Measurements from ENCODE around the gene HDAC1. TPM values are rescaled to one million over a fixed set of nuclear protein-coding genes. Genes with fewer than 3 reads are reported as not detected.

HDAC1 gene
- total and polyA plus RNA-seq, 4 donors = 32.1 to 58.1 (median 45.2) TPM

DNA sequence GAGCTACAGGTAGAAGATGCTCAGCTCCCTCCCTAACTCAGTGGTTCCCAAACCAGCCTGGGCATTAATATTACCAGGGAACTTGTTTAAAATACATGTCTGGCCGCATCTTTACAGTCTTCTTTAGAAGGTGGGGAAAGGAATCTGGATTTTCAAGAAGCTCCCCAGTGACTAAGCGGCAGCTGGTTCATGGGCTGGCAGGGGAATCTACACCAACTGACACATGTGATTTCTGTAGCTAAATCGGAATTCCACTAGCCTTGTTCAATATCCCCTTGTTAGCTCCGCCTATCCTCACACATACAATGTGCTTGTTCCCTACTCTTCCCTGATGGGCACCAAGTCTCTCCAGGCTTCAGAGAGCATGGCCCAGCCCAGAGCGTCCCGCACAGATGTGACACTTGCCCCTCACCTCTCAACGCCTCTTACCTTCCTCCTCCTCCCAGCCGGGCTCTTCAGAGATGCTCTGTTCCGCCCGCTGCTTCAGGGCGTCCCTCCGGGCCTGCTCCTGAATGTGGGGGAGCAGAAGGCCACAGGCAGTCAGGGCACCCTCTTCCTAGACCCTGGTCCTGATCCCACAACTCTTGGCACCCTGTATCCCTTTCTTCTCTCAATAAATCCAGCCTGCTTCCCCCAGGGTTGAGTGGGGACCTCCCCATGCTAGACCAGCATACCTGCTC lies 85.8 kb downstream of the HDAC1 start:
- H3K36me3 ChIP-seq (ENCODE audit: control insufficient read depth in 4 of 4, insufficient read depth in 3 of 4, low read depth in 1 of 4, low read length in 3 of 4) = peaks cover 9 to 93% (median 77%) of the 10 kb centered on the region in 4 donors
- H3K27me3 ChIP-seq (ENCODE audit: control insufficient read depth in 4 of 4, insufficient read depth in 4 of 4, low read length in 3 of 4) = no peaks in the 10 kb centered on the region
- DNase-seq (ENCODE audit: low spot score) = no peak
- H3K9ac ChIP-seq (ENCODE audit: low read depth in 1 of 2, low read length in 2 of 2) = no peak overlapping the region
- no peak overlapping the region for H3K27ac ChIP-seq (ENCODE audit: low read depth in 1 of 2, low read length in 2 of 2)
- H3K4me1 ChIP-seq (ENCODE audit: control insufficient read depth in 4 of 4, insufficient read depth in 4 of 4, low read length in 3 of 4) = no peaks in the 10 kb centered on the region
- TF ChIP-seq GABPA (IDR thresholded peaks at IDR 0.05 in 1 of 2, conservative IDR thresholded peaks at IDR 0.05 in 1 of 2) (no peak), RAD21 (IDR thresholded peaks at IDR 0.05) (no peak), HNF4G (IDR thresholded peaks at IDR 0.05) (no peak), YY1 (IDR thresholded peaks at IDR 0.05) (no peak), FOXA1 (IDR thresholded peaks at IDR 0.05) (no peak), FOXA2 (IDR thresholded peaks at IDR 0.05) (no peak)
- TF ChIP-seq, protein P1, sequence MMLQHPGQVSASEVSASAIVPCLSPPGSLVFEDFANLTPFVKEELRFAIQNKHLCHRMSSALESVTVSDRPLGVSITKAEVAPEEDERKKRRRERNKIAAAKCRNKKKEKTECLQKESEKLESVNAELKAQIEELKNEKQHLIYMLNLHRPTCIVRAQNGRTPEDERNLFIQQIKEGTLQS (IDR thresholded peaks at IDR 0.05) = no peak
- TF ChIP-seq, protein P2, sequence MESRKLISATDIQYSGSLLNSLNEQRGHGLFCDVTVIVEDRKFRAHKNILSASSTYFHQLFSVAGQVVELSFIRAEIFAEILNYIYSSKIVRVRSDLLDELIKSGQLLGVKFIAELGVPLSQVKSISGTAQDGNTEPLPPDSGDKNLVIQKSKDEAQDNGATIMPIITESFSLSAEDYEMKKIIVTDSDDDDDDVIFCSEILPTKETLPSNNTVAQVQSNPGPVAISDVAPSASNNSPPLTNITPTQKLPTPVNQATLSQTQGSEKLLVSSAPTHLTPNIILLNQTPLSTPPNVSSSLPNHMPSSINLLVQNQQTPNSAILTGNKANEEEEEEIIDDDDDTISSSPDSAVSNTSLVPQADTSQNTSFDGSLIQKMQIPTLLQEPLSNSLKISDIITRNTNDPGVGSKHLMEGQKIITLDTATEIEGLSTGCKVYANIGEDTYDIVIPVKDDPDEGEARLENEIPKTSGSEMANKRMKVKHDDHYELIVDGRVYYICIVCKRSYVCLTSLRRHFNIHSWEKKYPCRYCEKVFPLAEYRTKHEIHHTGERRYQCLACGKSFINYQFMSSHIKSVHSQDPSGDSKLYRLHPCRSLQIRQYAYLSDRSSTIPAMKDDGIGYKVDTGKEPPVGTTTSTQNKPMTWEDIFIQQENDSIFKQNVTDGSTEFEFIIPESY (IDR thresholded peaks at IDR 0.05) = no peak
- TF ChIP-seq, protein P3, sequence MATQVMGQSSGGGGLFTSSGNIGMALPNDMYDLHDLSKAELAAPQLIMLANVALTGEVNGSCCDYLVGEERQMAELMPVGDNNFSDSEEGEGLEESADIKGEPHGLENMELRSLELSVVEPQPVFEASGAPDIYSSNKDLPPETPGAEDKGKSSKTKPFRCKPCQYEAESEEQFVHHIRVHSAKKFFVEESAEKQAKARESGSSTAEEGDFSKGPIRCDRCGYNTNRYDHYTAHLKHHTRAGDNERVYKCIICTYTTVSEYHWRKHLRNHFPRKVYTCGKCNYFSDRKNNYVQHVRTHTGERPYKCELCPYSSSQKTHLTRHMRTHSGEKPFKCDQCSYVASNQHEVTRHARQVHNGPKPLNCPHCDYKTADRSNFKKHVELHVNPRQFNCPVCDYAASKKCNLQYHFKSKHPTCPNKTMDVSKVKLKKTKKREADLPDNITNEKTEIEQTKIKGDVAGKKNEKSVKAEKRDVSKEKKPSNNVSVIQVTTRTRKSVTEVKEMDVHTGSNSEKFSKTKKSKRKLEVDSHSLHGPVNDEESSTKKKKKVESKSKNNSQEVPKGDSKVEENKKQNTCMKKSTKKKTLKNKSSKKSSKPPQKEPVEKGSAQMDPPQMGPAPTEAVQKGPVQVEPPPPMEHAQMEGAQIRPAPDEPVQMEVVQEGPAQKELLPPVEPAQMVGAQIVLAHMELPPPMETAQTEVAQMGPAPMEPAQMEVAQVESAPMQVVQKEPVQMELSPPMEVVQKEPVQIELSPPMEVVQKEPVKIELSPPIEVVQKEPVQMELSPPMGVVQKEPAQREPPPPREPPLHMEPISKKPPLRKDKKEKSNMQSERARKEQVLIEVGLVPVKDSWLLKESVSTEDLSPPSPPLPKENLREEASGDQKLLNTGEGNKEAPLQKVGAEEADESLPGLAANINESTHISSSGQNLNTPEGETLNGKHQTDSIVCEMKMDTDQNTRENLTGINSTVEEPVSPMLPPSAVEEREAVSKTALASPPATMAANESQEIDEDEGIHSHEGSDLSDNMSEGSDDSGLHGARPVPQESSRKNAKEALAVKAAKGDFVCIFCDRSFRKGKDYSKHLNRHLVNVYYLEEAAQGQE (IDR thresholded peaks at IDR 0.05) = no peak
- H3K4me3 ChIP-seq (ENCODE audit: low read depth in 1 of 3, low read length in 3 of 3) = no peak overlapping the region
- H3K9me3 ChIP-seq (ENCODE audit: control insufficient read depth in 4 of 4, low read length in 3 of 4) = no peaks in the 10 kb centered on the region
- 97% methylated on average over 12 of the region's 12 CpGs for WGBS

DNA sequence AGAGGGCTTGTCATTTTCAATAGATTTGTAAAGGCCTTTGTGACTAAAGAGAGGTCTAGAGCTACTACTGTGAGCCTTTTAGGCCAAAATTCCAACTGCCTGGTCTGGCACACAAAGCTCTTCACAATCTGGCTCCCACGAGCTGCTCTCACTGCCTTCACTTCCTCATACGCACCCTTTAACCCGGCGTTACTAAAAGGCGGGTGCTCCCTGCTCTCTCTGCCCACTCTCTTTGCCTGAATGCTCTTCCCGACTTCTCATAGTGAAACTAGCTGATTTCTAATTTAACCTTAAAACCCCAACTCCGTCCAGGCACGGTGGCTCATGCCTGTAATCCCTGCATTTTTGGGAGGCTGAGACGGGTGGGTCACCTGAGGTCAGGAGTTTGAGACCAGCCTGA lies 88.2 kb downstream of the HDAC1 start:
- no peaks in the 10 kb centered on the region for H3K27me3 ChIP-seq (ENCODE audit: control insufficient read depth in 4 of 4, insufficient read depth in 4 of 4, low read length in 3 of 4)
- no peak for DNase-seq (ENCODE audit: low spot score)
- no peak overlapping the region for H3K27ac ChIP-seq (ENCODE audit: low read depth in 1 of 2, low read length in 2 of 2)
- H3K9me3 ChIP-seq (ENCODE audit: control insufficient read depth in 4 of 4, low read length in 3 of 4) = no peaks in the 10 kb centered on the region
- 93% methylated on average over 9 of the region's 9 CpGs for WGBS
- H3K36me3 ChIP-seq (ENCODE audit: control insufficient read depth in 4 of 4, insufficient read depth in 3 of 4, low read depth in 1 of 4, low read length in 3 of 4) = peaks cover 6 to 95% (median 81%) of the 10 kb centered on the region in 4 donors
- no peaks in the 10 kb centered on the region for H3K4me1 ChIP-seq (ENCODE audit: control insufficient read depth in 4 of 4, insufficient read depth in 4 of 4, low read length in 3 of 4)
- no peak overlapping the region for H3K4me3 ChIP-seq (ENCODE audit: low read depth in 1 of 3, low read length in 3 of 3)
- TF ChIP-seq EGR1 (IDR thresholded peaks at IDR 0.05; ENCODE audit: low read depth in 2 of 2) (no peak), HNF4A (conservative IDR thresholded peaks at IDR 0.05) (no peak), FOXA1 (IDR thresholded peaks at IDR 0.05) (no peak), GABPA (IDR thresholded peaks at IDR 0.05 in 1 of 2, conservative IDR thresholded peaks at IDR 0.05 in 1 of 2) (no peak), JUND (IDR thresholded peaks at IDR 0.05) (no peak)
- TF ChIP-seq, protein P3 (IDR thresholded peaks at IDR 0.05) = no peak
- no peak overlapping the region for H3K9ac ChIP-seq (ENCODE audit: low read depth in 1 of 2, low read length in 2 of 2)

Small RNAs within 50 kb of the gene (small RNA-seq; reads per million reads assigned to genes)
- gene RF00017 (not detected), gene RF00019 (not detected)

Other genes starting within 250 kb of the HDAC1 start
- 1 to 10 TPM; 3.0 to 4.3 TPM for gene TMEM39B, start 219.1 kb upstream of the HDAC1 start, total RNA-seq
- 1 to 10 TPM; 7.6 to 8.1 TPM for gene TMEM39B, start 219.1 kb upstream of the HDAC1 start, polyA plus RNA-seq
- gene KPNA6, start 184.0 kb upstream of the HDAC1 start, total RNA-seq = 10 to 100 TPM; 22.8 to 23.2 TPM
- gene KPNA6, start 184.0 kb upstream of the HDAC1 start, polyA plus RNA-seq = 10 to 100 TPM in 1 of 2 donors, 1 to 10 TPM in 1; 9.3 to 10.6 TPM
- 10 to 100 TPM; 31.7 to 46.7 TPM for gene TXLNA, start 112.4 kb upstream of the HDAC1 start, total RNA-seq
- gene TXLNA, start 112.4 kb upstream of the HDAC1 start, polyA plus RNA-seq = 10 to 100 TPM; 17.9 to 26.1 TPM
- gene CCDC28B, start 91.5 kb upstream of the HDAC1 start, total RNA-seq = 10 to 100 TPM in 1 of 2 donors, under 1 TPM in 1; 0.75 to 20.6 TPM
- 1 to 10 TPM in 1 of 2 donors, under 1 TPM in 1; 0.91 to 1.2 TPM for gene CCDC28B, start 91.5 kb upstream of the HDAC1 start, polyA plus RNA-seq
- gene IQCC, start 86.4 kb upstream of the HDAC1 start, total RNA-seq = 1 to 10 TPM in 1 of 2 donors, under 1 TPM in 1; 0.42 to 2.3 TPM
- under 1 TPM; 0.48 to 0.74 TPM for gene IQCC, start 86.4 kb upstream of the HDAC1 start, polyA plus RNA-seq
- not detected for gene DCDC2B, start 83.0 kb upstream of the HDAC1 start, total RNA-seq
- gene DCDC2B, start 83.0 kb upstream of the HDAC1 start, polyA plus RNA-seq = under 1 TPM in 1 of 2 donors, not detected in 1; 0.08 TPM
- gene TMEM234, start 69.7 kb upstream of the HDAC1 start, total RNA-seq = 1 to 10 TPM; 5.9 to 6.8 TPM
- 1 to 10 TPM; 5.4 to 6.3 TPM for gene TMEM234, start 69.7 kb upstream of the HDAC1 start, polyA plus RNA-seq
- gene EIF3I, start 69.7 kb upstream of the HDAC1 start, total RNA-seq = 100 to 1,000 TPM in 1 of 2 donors, 10 to 100 TPM in 1; 93.0 to 114 TPM
- 100 to 1,000 TPM in 1 of 2 donors, 10 to 100 TPM in 1; 75.0 to 106 TPM for gene EIF3I, start 69.7 kb upstream of the HDAC1 start, polyA plus RNA-seq
- 1 to 10 TPM in 1 of 2 donors, under 1 TPM in 1; 0.47 to 2.8 TPM for gene FAM167B, start 44.9 kb upstream of the HDAC1 start, total RNA-seq
- 1 to 10 TPM; 4.8 to 9.2 TPM for gene FAM167B, start 44.9 kb upstream of the HDAC1 start, polyA plus RNA-seq
- gene LCK, start 40.8 kb upstream of the HDAC1 start, total RNA-seq = 1 to 10 TPM in 1 of 2 donors, under 1 TPM in 1; 0.93 to 3.8 TPM
- 1 to 10 TPM; 1.2 to 1.3 TPM for gene LCK, start 40.8 kb upstream of the HDAC1 start, polyA plus RNA-seq
- 10 to 100 TPM; 13.0 to 20.3 TPM for gene MARCKSL1, start 44.1 kb downstream of the HDAC1 start, total RNA-seq
- 10 to 100 TPM; 16.6 to 29.5 TPM for gene MARCKSL1, start 44.1 kb downstream of the HDAC1 start, polyA plus RNA-seq
- gene FAM229A, start 70.4 kb downstream of the HDAC1 start, total RNA-seq = 1 to 10 TPM; 2.4 to 3.3 TPM
- 1 to 10 TPM; 1.6 to 1.8 TPM for gene FAM229A, start 70.4 kb downstream of the HDAC1 start, polyA plus RNA-seq
- gene TSSK3, start 70.5 kb downstream of the HDAC1 start, total RNA-seq = under 1 TPM in 1 of 2 donors, not detected in 1; 0.50 TPM
- under 1 TPM in 1 of 2 donors, not detected in 1; 0.14 TPM for gene TSSK3, start 70.5 kb downstream of the HDAC1 start, polyA plus RNA-seq
- gene BSDC1, start 102.4 kb downstream of the HDAC1 start, total RNA-seq = 10 to 100 TPM; 62.5 to 65.9 TPM
- gene BSDC1, start 102.4 kb downstream of the HDAC1 start, polyA plus RNA-seq = 10 to 100 TPM; 40.0 to 41.4 TPM
- gene ZBTB8B, start 173.0 kb downstream of the HDAC1 start, total RNA-seq = under 1 TPM in 1 of 2 donors, not detected in 1; 0.05 TPM
- gene ZBTB8B, start 173.0 kb downstream of the HDAC1 start, polyA plus RNA-seq = under 1 TPM in 1 of 2 donors, not detected in 1; 0.01 TPM
- gene ZBTB8A, start 247.3 kb downstream of the HDAC1 start, total RNA-seq = 1 to 10 TPM in 1 of 2 donors, under 1 TPM in 1; 0.93 to 3.3 TPM
- gene ZBTB8A, start 247.3 kb downstream of the HDAC1 start, polyA plus RNA-seq = 1 to 10 TPM; 1.2 to 1.3 TPM

All from liver (tissue), 10 donors.